Measurements from ENCODE around the gene PLEKHM3.

PLEKHM3 gene

GRCh38 chr2:207991944-207992343, 33.4 kb downstream of the PLEKHM3 start:
- ATAC-seq: no peak

DNA sequence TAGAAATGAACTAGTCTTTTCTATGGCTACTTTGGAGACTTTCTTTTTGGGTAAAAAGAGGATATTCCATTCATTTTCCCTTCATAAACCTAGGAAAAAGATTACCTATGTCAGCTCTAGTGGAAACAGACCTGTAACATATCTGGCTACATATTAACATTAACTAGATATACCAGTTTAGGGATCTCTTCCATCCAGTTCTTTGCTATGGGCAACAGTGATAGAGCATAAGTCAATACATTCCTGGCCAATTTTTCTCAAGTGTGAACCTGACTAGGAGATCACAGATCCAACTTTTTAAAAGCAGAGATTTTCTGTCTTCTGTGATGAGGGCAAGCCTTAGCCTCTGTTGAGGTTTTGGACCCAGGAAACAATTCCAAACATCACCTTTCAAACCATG, 34.5 kb downstream of the PLEKHM3 start:
- no peak for ATAC-seq

GRCh38 chr2:207988975-207989374, 36.4 kb downstream of the PLEKHM3 start:
- ATAC-seq: no peak

DNA sequence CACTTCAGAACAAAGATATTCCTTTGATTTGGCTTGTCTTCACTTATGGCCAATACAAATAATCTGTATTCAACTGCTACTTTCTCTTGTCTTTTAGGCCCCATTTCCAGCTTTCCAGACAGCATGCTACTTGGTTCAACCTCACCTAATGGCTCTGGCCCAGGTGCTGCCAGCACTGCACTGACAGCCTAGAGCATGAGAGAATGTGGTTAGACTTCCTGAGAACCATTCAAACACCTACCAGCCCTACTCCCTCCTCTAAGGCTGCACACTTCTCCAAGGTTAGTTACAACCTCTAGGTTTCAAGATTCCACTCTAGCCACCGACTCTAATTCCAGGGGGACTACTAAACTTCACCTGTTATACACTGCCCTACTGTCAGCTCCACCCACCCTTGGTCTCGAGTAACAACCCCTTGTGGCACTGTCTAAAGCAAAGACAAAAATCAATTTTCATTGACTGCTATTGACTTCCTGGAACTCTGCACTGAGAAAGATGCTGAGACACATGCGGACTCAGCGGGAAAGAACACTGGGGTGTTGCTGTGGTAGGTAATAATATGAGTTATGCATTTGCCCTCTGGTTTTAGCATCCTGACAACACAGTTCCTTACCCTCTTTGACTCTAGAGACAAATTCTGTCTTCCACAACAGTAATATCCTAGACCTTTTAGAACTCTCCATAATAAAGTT, 38.2 kb downstream of the PLEKHM3 start:
- ATAC-seq: no peak

DNA sequence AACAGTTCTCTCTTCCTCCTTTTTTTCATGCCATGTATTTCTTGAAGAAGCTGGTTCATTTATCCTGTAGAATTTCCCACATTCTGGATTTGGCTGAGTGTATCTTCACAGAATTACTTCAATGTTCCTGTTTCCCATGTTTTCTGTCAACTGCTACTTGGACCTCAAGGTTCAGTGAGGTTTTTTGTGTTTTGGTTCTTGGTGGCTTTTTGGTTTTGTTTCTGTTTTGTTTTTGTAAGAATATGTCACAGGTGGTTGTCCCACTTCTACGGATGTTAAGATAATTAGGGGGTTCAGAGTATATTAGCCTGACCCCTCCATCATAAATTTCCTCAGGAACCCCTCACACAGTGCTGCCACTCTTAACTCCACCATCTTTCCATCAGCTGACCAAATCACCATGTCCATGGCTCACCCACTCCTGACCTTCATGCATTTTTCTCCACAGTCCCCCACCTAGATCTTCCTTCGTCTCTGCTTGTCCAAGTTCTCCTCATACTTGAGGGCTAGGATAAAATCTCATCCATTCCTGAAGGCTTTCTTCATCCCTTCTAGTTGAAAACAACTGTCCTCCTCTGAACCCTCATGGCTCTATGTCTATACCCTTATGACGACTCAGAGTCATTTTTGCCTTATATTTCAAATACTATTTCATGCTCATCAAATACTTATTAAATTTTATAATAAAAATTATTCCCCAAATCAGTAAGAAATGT, 40.4 kb downstream of the PLEKHM3 start:
- ATAC-seq: no peak

- ATAC-seq: no peak
These were observed 41.7 kb downstream of the PLEKHM3 start for GRCh38 chr2:207983641-207984042.

DNA sequence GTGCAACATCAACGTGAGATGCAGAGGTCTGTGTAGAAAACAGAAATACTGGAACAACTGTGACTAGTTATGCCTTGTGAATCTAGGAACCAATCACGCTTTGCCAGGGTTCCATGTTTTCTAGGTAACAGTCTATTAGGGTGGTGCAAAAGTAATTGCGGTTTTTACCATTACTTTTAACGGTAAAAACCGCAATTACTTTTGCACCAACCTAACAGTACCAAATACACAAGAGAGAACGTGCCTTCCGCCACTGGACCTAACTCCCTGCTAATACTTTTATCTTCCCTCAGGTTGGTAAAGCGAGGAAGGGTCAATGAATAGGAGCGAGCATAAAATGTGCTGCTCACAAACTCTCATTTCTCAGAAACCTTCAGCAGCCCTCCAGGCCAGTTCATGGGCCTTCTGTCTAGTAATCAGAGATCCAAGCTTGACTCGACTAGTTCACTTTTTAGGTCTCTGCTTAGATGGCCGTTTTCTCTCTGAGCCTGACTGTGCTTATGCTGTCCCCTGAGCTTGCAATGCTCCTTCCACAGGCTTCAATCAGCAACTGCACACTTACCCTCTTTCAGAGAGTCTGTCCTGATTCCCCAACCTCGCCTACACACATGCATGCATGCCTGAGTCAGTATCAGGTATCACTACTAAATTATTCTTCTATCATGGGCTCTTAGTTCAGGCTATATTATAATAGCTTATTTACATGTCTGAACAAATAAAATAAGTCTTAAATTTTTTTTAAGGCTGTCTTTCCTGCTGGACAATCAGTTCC, 47.0 kb downstream of the PLEKHM3 start:
- ATAC-seq: no peak

- no peak for ATAC-seq
These were observed 49.4 kb downstream of the PLEKHM3 start for GRCh38 chr2:207975921-207976320.

- ATAC-seq: no peak
These were observed 51.1 kb downstream of the PLEKHM3 start for GRCh38 chr2:207974216-207974605.

GRCh38 chr2:207970826-207971180, 54.5 kb downstream of the PLEKHM3 start:
- ATAC-seq: no peak

DNA sequence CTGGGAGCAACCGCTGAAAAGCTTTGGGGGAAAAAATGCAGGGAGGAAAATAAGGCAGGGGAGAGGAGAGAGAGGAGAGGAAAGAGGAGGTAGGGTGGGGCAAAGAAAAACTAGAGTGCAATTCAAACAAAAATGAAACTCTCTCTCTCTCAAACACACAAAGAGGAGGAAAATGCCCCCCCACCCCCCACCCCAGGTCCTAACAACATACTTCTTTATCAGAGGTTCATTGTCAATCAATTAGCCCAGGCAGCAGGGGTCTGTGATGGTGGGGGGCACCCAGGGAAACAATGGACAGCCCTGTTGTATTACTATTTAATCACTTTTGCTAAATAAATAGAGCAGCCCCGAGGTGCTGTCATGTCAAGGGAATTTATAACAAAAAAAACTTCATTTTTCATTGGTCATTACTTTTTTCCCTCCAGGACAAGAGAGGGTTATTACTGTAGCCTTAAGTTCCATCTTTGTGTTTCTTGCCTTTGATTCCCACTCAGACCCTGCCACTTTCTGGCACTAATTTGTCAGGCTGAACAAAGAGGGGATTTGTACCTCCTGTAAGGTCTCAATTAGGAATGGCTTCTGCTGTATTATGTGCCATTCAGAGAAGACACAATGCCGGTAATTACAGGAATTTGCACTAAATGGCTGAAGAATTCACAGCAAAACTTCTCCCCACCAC, 55.0 kb downstream of the PLEKHM3 start:
- no peak for ATAC-seq

- ATAC-seq: no peak
These were observed 56.1 kb downstream of the PLEKHM3 start for GRCh38 chr2:207969249-207969648.

DNA sequence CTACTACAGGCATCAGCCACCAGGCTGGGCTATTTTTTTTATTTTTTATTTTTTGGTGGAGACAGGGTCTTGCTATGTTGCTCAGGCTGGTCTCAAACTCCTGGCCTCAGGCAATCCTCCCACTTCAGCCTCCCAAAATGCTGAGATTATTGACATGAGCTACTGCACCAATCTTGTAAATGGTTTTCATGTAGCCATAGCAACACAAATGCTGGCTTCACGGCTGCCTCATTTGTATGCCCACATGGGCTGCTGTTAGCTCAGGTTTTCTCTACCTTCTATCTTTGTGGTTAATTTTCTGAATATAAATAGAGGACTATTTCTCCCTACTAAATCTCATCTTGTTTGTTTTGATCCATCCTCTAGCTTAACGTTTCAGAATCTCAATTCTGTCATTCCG, 58.2 kb downstream of the PLEKHM3 start:
- no peak for ATAC-seq

DNA sequence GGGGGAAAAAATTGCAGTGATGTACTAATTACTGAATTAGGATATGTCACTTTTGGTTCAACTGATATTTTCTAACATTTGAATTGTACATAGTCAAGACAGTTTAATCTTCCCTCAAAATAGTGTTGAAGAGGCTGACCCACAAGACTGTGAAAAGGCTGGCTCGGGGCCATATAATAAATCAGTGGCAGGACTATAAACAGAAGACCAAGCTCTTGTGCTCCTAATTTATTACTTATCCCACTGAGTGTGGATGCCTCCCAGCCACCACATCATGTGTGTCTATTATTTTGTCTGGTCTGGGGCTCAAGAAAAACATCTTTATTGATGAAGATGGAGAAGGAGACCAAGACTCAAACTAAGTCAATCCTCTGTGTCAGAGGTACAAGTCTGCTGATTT, 64.4 kb downstream of the PLEKHM3 start:
- no peak for ATAC-seq

DNA sequence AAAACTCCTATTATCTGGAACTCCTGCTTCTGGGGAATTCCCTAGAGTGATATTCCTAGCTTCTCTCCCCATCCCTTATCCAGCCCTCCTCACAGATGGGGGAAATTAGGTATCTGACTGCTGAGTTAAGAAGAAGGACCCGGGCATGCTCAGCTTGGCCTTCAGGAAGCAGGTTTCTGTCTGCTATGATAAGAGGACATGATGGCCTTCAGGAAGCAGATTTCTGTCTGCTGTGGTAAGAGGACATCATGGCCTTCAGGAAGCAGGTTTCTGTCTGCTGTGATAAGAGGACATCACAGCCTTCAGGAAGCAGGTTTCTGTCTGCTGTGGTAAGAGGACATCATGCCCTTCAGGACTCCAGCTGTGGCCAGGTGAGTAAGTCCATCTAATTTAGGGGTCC, 65.2 kb downstream of the PLEKHM3 start:
- no peak for ATAC-seq

- ATAC-seq: no peak
These were observed 68.6 kb downstream of the PLEKHM3 start for GRCh38 chr2:207956771-207957170.

DNA sequence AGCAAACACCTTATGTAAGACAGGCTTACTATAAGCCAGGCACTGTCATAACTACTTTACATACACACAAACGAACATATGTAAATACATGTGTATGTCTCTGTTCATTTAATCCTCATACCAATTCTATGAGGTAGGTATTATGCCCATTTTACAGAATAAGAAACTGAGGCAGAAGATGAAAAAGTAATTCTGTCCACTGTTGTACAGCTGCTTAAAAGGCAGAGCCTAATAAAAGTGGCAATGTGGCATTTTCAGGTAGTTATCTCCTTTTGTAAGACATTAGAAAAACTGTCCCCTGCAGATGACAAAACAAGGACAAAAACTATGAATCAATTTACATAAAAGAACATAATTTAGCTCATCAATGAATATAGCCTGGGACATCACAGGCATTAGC, 69.9 kb downstream of the PLEKHM3 start:
- no peak for ATAC-seq

DNA sequence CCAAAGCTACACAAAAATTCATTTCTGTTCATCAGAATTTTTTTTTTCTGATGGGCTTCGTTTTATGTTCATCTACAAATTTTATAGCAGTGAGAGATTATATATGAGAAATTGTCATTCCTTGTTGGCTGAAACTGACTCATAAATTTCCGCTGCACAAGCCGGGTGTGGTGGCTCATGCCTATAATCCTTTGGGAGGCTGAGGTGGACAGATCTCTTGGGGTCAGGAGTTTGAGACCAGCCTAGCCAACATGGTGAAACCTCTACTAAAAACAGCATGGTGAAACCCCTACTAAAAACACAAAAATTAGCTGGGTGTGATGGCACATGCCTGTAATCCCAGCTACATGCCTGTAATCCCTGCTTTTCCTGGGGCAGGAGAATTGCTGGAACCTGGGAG, 72.0 kb downstream of the PLEKHM3 start:
- ATAC-seq: no peak

DNA sequence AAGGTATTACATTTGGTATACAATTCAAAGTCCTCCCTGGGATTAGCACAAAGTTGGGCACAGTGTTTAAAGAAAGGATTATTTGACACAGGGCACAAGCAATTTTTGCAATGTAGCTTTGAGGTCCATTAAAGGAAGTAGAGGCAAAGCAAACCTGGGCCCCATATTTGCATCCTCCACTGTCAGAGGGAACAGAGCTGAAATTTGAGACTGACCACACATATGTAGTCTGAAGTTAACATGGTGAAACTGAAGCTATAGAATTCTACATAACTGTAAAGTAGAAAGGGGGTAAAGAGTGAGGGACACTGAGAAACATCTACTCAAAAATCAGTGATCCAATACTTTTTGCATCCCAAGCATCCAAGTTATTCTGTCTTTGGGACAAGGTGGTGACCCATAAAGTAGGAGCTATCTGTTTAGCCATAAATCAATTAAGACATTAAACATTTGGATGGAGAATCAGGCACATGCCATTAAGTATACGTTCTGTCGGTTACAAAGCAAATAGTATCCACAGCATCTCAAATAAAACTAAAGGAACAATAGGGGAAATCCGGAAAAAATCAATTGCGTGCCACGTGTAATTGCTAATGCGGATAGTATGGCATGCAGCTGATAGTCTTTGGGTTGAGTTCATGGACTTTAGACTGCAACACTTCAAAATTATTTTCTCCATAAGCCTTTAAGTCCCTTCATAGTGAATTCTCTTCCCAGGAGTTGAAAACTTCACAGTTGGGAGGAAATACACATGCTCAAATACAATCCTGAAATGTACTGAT, 72.6 kb downstream of the PLEKHM3 start:
- ATAC-seq: no peak

GRCh38 chr2:207951734-207952470, 73.4 kb downstream of the PLEKHM3 start:
- no peak for ATAC-seq

- ATAC-seq: no peak
These were observed 74.6 kb downstream of the PLEKHM3 start for GRCh38 chr2:207950761-207951114.
